B cell (primary cell): Measurements from ENCODE around the gene SFMBT1. TPM values are rescaled to one million over a fixed set of nuclear protein-coding genes. Genes with fewer than 3 reads are reported as not detected.

Experiments used
- ATAC-seq: fragments of 200-7000 bp; cut with Tn5 transposase; one replicate; pipeline ENCODE4 v1.10.0; 2021; ENCODE audit warnings: low read depth, mild to moderate bottlenecking, moderate number of reproducible peaks, moderate library complexity
- CTCF ChIA-PET: fragments of 350-600 bp; sonication (Branson Sonifier 250); formaldehyde crosslinking; loops from one replicate; lab custom pipeline; 2021; ENCODE audit warnings: antibody characterized with exemption, inconsistent platforms; lab: Charles Lee
- POLR2A ChIA-PET: fragments of 350-600 bp; sonication (Branson Sonifier 250); formaldehyde crosslinking; loops from one replicate; lab custom pipeline; 2021; ENCODE audit warnings: antibody characterized with exemption; lab: Charles Lee
- DNase-seq: peaks from one replicate; pipeline ENCODE4 v3.0.0; 2013
- H2AFZ ChIP-seq: 2 replicates; pipeline ENCODE4 v1.6.1; 2012; ENCODE audit warnings: mild to moderate bottlenecking, low read depth, low read length; ENCODE audit not compliant: insufficient read depth, poor library complexity, severe bottlenecking
- H3K27ac ChIP-seq, 2 donors: 1 replicate in 1 of 2; 2 replicates in 1 of 2; pipeline ENCODE4 v1.5.1; 2012 to 2013; ENCODE audit warnings: low read length in 2 of 2, mild to moderate bottlenecking in 2 of 2, moderate library complexity in 1 of 2
- H3K27me3 ChIP-seq, 4 experiments: fragments of 200-600 bp in 1 of 4; sonication (generic) in 1 of 4; replicated peaks in 1 of 4; 1 replicate in 2 of 4; 2 replicates in 2 of 4; pipeline versions ENCODE4 v1.6.1 to v1.7.0; 2013 to 2016; ENCODE audit warnings: low read length in 3 of 4, mild to moderate bottlenecking in 2 of 4, mixed read lengths in 1 of 4, moderate library complexity in 1 of 4; ENCODE audit not compliant: insufficient read depth in 4 of 4, control insufficient read depth in 3 of 4; ENCODE audit errors: control extremely low read depth in 1 of 4
- H3K36me3 ChIP-seq, 2 experiments: replicated peaks in 1 of 2; 1 replicate in 1 of 2; 2 replicates in 1 of 2; pipeline versions ENCODE4 v1.6.1 to v1.7.1; 2013; ENCODE audit warnings: low read length in 1 of 2; ENCODE audit not compliant: insufficient read depth in 2 of 2, control insufficient read depth in 1 of 2; ENCODE audit errors: control extremely low read depth in 1 of 2, extremely low read depth in 1 of 2
- H3K4me1 ChIP-seq, 2 donors: fragments of 200-600 bp in 1 of 2; sonication (generic) in 1 of 2; 1 replicate in 1 of 2; 2 replicates in 1 of 2; pipeline versions ENCODE4 v1.5.1 to v1.6.1; 2013 to 2017; ENCODE audit warnings: low read length in 2 of 2; ENCODE audit not compliant: control insufficient read depth in 2 of 2, insufficient read depth in 2 of 2
- H3K4me2 ChIP-seq: replicated peaks from 2 replicates; pipeline ENCODE3; 2012; ENCODE audit warnings: mild to moderate bottlenecking, low read depth, low read length; ENCODE audit not compliant: poor library complexity, severe bottlenecking
- H3K4me3 ChIP-seq, 5 experiments: fragments of 200-600 bp in 1 of 5; sonication (generic) in 1 of 5; 1 replicate in 3 of 5; 2 replicates in 2 of 5; pipeline versions ENCODE4 v1.5.1 to v1.7.0; 2011 to 2016; ENCODE audit warnings: low read length in 4 of 5, mild to moderate bottlenecking in 4 of 5, low read depth in 2 of 5, control low read depth in 1 of 5, moderate library complexity in 1 of 5; ENCODE audit not compliant: insufficient read depth in 1 of 5; ENCODE audit errors: control extremely low read depth in 1 of 5, extremely low read depth in 1 of 5
- H3K79me2 ChIP-seq: fragments of 200-600 bp; sonication (generic); one replicate; pipeline ENCODE4 v1.6.0; 2016; ENCODE audit warnings: low read length; ENCODE audit not compliant: control insufficient read depth, insufficient read depth
- H3K9ac ChIP-seq: fragments of 200-600 bp; sonication (generic); 2 replicates; pipeline ENCODE4 v1.6.1; 2017; ENCODE audit warnings: mild to moderate bottlenecking, low read length, moderate library complexity
- H3K9me3 ChIP-seq, 3 donors: one replicate each; pipeline versions ENCODE4 v1.6.1 to v1.7.1; 2013; ENCODE audit warnings: low read length in 2 of 3; ENCODE audit not compliant: control insufficient read depth in 2 of 3, insufficient read depth in 1 of 3; ENCODE audit errors: control extremely low read depth in 1 of 3
- H4K20me1 ChIP-seq: 2 replicates; pipeline ENCODE4 v1.6.0; 2012; ENCODE audit warnings: mild to moderate bottlenecking, low read length; ENCODE audit not compliant: insufficient read depth, control insufficient read depth, poor library complexity, severe bottlenecking
- H3K27ac Mint-ChIP-seq: one replicate; pipeline ENCODE4 v1.8.0; 2021; ENCODE audit warnings: mixed read lengths
- H3K27me3 Mint-ChIP-seq: one replicate; pipeline ENCODE4 v1.8.0; 2021; ENCODE audit warnings: mixed read lengths
- H3K4me1 Mint-ChIP-seq: one replicate; pipeline ENCODE4 v1.8.0; 2021; ENCODE audit warnings: mixed read lengths
- H3K4me3 Mint-ChIP-seq: one replicate; pipeline ENCODE4 v1.8.0; 2021; ENCODE audit warnings: mixed read lengths
- H3K9me3 Mint-ChIP-seq: one replicate; pipeline ENCODE4 v1.8.0; 2022; ENCODE audit warnings: mixed read lengths; ENCODE audit not compliant: insufficient read depth
- EZH2 ChIP-seq: IDR thresholded peaks from 2 replicates; pipeline ENCODE4 v1.6.1; 2012; ENCODE audit warnings: borderline replicate concordance, low read depth, mild to moderate bottlenecking, moderate library complexity, low read length; ENCODE audit not compliant: insufficient read depth, poor library complexity, severe bottlenecking
- WGBS: methylation state at CpG from one replicate; pipeline ENCODE4 v1.1.5; 2013; ENCODE audit warnings: missing lambda C conversion rate; ENCODE audit not compliant: insufficient coverage; 5-methylcytosine and 5-hydroxymethylcytosine counted together
- intact Hi-C: fragments of 100-400 bp; cut with micrococcal nuclease; formaldehyde crosslinking; loops from one replicate; pipeline ENCODE4 v1.10.0; 2022
- polyA plus RNA-seq: library from polyadenylated mRNA; depleted of rRNA; stranded (reverse); fragments of >200 nt; gene quantifications from 2 replicates; pipeline ENCODE4 v1.2.3, GENCODE V29; 2012
- total RNA-seq, 2 donors: library from RNA; stranded (reverse); fragments of 120-200 nt in 1 of 2; gene quantifications; 1 replicate in 1 of 2; 2 replicates in 1 of 2; pipeline versions ENCODE4 v1.2.3 to v1.2.4, GENCODE V29; 2013 to 2022
- TF ChIP-seq, protein P1 (sequence below): fragments of 200-600 bp; IDR thresholded peaks from one replicate; pipeline ENCODE4 v1.8.0; 2022; ENCODE audit warnings: antibody characterized with exemption, mild to moderate bottlenecking

SFMBT1 gene
- total and polyA plus RNA-seq, 2 donors (not counting 1 experiment from before 2014, with no cell fraction given): 9.9 to 55.8 TPM

DNA sequence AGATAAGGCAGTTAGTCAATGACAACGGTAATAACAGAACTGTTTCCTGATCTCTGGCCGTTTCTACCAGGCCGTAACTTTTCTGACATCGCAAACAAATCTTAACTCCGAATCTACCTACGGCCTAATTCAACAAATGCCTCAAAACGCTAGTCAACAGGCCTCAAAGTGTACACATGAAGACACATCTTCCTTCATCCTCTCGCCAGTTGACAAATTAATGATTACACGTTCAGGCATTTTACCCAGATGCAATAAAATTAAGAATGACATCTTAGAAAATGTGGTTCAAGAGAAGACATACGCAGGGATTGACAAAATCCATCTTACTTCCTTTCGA lies 1.5 kb downstream of the SFMBT1 start:
- peaks cover 27 to 38% of the 10 kb centered on the region in 2 donors for H3K4me1 ChIP-seq
- no peak for DNase-seq
- CTCF ChIA-PET: interaction anchor here (0.5 to 1.8 kb wide), 5 partner anchors 10 to 110 kb away, joined by 3 to 13 read pairs (median 3); no protein-coding TSS in a partner anchor
- H3K36me3 ChIP-seq: no peaks in the 10 kb centered on the region
- no peaks in the 10 kb centered on the region for H3K27me3 ChIP-seq
- H3K4me3 ChIP-seq: peak overlapping the region; percentile 34 to 84 (median 72)
- peak overlapping the region; percentile 78 for H3K4me2 ChIP-seq
- peaks cover 20% of the 10 kb centered on the region for H4K20me1 ChIP-seq
- no peaks in the 10 kb centered on the region for H3K9me3 ChIP-seq
- peak overlapping the region; percentile 99 for H3K27ac Mint-ChIP-seq
- POLR2A ChIA-PET: interaction anchor here (0.7 to 1.2 kb wide), 3 partner anchors 13 to 273 kb away, joined by 3 to 5 read pairs (median 5); partner anchors contain the start of gene NEK4
- peaks cover 52% of the 10 kb centered on the region for H3K79me2 ChIP-seq
- TF ChIP-seq EZH2: no peak
- TF ChIP-seq, protein P1, sequence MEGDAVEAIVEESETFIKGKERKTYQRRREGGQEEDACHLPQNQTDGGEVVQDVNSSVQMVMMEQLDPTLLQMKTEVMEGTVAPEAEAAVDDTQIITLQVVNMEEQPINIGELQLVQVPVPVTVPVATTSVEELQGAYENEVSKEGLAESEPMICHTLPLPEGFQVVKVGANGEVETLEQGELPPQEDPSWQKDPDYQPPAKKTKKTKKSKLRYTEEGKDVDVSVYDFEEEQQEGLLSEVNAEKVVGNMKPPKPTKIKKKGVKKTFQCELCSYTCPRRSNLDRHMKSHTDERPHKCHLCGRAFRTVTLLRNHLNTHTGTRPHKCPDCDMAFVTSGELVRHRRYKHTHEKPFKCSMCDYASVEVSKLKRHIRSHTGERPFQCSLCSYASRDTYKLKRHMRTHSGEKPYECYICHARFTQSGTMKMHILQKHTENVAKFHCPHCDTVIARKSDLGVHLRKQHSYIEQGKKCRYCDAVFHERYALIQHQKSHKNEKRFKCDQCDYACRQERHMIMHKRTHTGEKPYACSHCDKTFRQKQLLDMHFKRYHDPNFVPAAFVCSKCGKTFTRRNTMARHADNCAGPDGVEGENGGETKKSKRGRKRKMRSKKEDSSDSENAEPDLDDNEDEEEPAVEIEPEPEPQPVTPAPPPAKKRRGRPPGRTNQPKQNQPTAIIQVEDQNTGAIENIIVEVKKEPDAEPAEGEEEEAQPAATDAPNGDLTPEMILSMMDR: no peak
- H3K9me3 Mint-ChIP-seq: no peaks in the 10 kb centered on the region
- peak overlapping the region; percentile 81 to 88 for H3K27ac ChIP-seq
- peak overlapping the region; percentile 81 for H3K9ac ChIP-seq
- no peaks in the 10 kb centered on the region for H3K27me3 Mint-ChIP-seq
- peak overlapping the region; percentile 70 for H2AFZ ChIP-seq
- 62% methylated on average over 9 of the region's 11 CpGs for WGBS
- H3K4me3 Mint-ChIP-seq: peak overlapping the region; percentile 98
- no peak for ATAC-seq
- H3K4me1 Mint-ChIP-seq: peaks cover 51% of the 10 kb centered on the region
- intact Hi-C loops: loop anchor here (2.0 to 5.0 kb wide), 3 partner anchors 26 to 274 kb away; partner anchors contain the start of gene NEK4

DNA sequence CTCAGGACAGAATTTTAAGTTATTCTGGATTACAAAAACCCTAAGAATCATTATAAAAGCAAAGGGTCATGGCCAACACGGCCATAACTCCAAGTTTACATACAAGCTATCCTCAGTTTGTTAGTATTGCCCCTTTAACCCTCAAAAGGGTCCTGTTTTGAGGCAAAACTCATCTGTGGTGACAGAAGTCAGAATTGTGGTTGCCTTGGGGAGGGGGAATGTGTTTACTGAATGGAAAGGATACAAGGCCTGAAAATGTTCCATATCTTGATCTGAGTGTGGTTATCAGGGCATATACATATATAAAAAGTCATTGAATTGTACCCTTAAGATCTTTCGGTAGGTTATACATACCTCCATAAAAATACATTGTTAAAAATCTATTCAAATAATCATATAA lies 2.1 kb downstream of the SFMBT1 start:
- Histone ChIP-seq H3K79me2 (peaks cover 58% of the 10 kb centered on the region), H3K9ac (no peak overlapping the region), H3K4me2 (peak overlapping the region; percentile 78), H3K9me3 (no peaks in the 10 kb centered on the region), H3K27ac (peak overlapping the region in 1 of 2 donors; percentile 88), H3K36me3 (no peaks in the 10 kb centered on the region), H2AFZ (no peak overlapping the region), H3K4me3 (no peak overlapping the region), H3K27me3 (no peaks in the 10 kb centered on the region), H3K4me1 (peaks cover 30 to 38% of the 10 kb centered on the region in 2 donors), H4K20me1 (peaks cover 26% of the 10 kb centered on the region)
- DNase-seq: no peak
- Mint-ChIP-seq H3K27me3 (no peaks in the 10 kb centered on the region), H3K27ac (peak overlapping the region; percentile 50), H3K9me3 (no peaks in the 10 kb centered on the region), H3K4me1 (peaks cover 57% of the 10 kb centered on the region), H3K4me3 (peak overlapping the region; percentile 57)
- WGBS: no CpG with 5 or more reads among the region's 2 CpGs
- no peak for ATAC-seq
- intact Hi-C loops: loop anchor here (2.0 to 5.0 kb wide), 3 partner anchors 25 to 273 kb away; partner anchors contain the start of gene NEK4
- ChIA-PET CTCF (interaction anchor here (0.5 to 1.8 kb wide), 6 partner anchors 11 to 110 kb away, joined by 3 to 13 read pairs (median 3); no protein-coding TSS in a partner anchor), POLR2A (interaction anchor here (0.7 to 1.2 kb wide), 2 partner anchors 147 to 255 kb away, joined by 3 to 5 read pairs; no protein-coding TSS in a partner anchor)
- TF ChIP-seq, protein P1: no peak
- TF ChIP-seq EZH2: no peak
